Cortex of kidney (tissue), 1 donor: ENCODE data around the gene CADPS.

Experiments
- DNase-seq: peaks from one replicate; lab custom pipeline; 2025; lab: John Stamatoyannopoulos, UW

Gene CADPS

GRCh38 chr3:62636235-62636826 is 238.9 kb downstream of the CADPS start:
- no peak for DNase-seq

- no peak for DNase-seq
Measured at GRCh38 chr3:62632510-62633294, 242.5 kb downstream of the CADPS start.

GRCh38 chr3:62631488-62631887 is 243.7 kb downstream of the CADPS start:
- DNase-seq: no peak

- no peak for DNase-seq
Measured at GRCh38 chr3:62630664-62631063, 244.6 kb downstream of the CADPS start.

GRCh38 chr3:62625268-62625667 is 249.9 kb downstream of the CADPS start:
- no peak for DNase-seq

GRCh38 chr3:62624185-62624584 is 251.0 kb downstream of the CADPS start:
- no peak for DNase-seq

- no peak for DNase-seq
Measured at GRCh38 chr3:62622553-62623174, 252.6 kb downstream of the CADPS start.

- DNase-seq: no peak
Measured at GRCh38 chr3:62621925-62622324, 253.3 kb downstream of the CADPS start.

GRCh38 chr3:62621176-62621575 is 254.0 kb downstream of the CADPS start:
- no peak for DNase-seq

- no peak for DNase-seq
Measured at GRCh38 chr3:62615258-62615849, 259.9 kb downstream of the CADPS start.

GRCh38 chr3:62614527-62614926 is 260.7 kb downstream of the CADPS start:
- DNase-seq: no peak

- DNase-seq: no peak
Measured at GRCh38 chr3:62611541-62612240, 263.5 kb downstream of the CADPS start.

GRCh38 chr3:62607287-62608029 is 267.8 kb downstream of the CADPS start:
- DNase-seq: no peak

GRCh38 chr3:62605413-62606068 is 269.7 kb downstream of the CADPS start:
- DNase-seq: no peak

GRCh38 chr3:62604751-62605351 is 270.4 kb downstream of the CADPS start:
- no peak for DNase-seq

- no peak for DNase-seq
Measured at GRCh38 chr3:62604298-62604697, 270.9 kb downstream of the CADPS start.

GRCh38 chr3:62602987-62603386 is 272.2 kb downstream of the CADPS start:
- no peak for DNase-seq

- DNase-seq: no peak
Measured at GRCh38 chr3:62602129-62602770, 273.0 kb downstream of the CADPS start.

- DNase-seq: no peak
Measured at GRCh38 chr3:62601238-62602070, 273.8 kb downstream of the CADPS start.
